Stimulated activated naive CD8-positive, alpha-beta T cell treated with anti-CD3 and anti-CD28 coated beads, Interleukin-15, Interleukin-2, amounts not matched to agents 100 ng/mL and 50 ng/mL, for 24 hours (primary cell): ENCODE measurements around the gene NFATC3.

ENCODE experiments used
- H3K27ac Mint-ChIP-seq: one replicate; pipeline ENCODE4 v1.8.0; 2021; ENCODE audit warnings: mild to moderate bottlenecking, mixed read lengths
- H3K27me3 Mint-ChIP-seq: one replicate; pipeline ENCODE4 v1.8.0; 2021; ENCODE audit warnings: mixed read lengths
- H3K36me3 Mint-ChIP-seq: one replicate; pipeline ENCODE4 v1.8.0; 2021; ENCODE audit warnings: low read depth, mixed read lengths
- H3K4me1 Mint-ChIP-seq: one replicate; pipeline ENCODE4 v1.8.0; 2021; ENCODE audit warnings: low read depth, mixed read lengths
- H3K4me3 Mint-ChIP-seq: one replicate; pipeline ENCODE4 v1.8.0; 2021; ENCODE audit warnings: mild to moderate bottlenecking, mixed read lengths
- H3K9me3 Mint-ChIP-seq: one replicate; pipeline ENCODE4 v1.8.0; 2021; ENCODE audit warnings: mixed read lengths

NFATC3 gene

DNA sequence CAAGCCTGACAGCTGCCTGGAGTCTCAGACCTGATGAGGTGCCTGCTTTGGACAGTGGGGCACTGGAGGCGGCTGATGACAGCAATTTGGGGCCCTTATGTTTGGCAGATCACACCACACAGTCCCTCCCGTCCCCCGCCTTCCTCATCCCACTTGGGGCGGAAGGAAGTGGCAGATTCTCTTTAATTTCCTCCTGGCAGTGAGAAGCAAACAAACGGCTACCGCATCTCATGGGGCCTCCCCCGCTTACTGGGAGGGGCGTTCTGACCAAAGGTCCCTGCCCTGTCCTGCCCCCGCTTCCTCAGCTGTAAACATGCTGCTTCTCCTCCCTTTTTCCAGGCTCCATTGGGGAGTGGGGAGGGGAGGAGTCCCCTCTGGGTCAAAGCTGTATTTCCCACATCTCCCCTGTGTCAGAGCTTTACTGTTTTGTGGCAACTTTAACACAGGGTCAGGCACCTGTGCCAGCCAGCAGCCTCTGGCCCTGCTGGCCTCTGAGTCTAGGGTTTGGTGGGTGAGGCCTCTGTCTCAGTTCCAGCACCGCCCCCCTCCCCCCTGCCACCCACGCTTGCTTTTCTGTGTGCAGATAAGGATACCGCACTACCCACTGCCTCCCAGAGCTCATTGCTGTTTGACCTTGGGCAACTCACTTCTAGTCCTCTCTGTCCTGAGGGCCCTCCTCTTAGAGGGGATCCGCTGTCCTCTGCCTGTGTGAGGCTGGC lies 5.4 kb upstream of the NFATC3 start:
- peaks cover 40% of the 10 kb centered on the region for H3K36me3 Mint-ChIP-seq
- peaks cover 91% of the 10 kb centered on the region for H3K4me1 Mint-ChIP-seq
- no peaks in the 10 kb centered on the region for H3K9me3 Mint-ChIP-seq
- peak overlapping the region; percentile 94 for H3K27ac Mint-ChIP-seq
- H3K27me3 Mint-ChIP-seq = no peaks in the 10 kb centered on the region
- peak overlapping the region; percentile 69 for H3K4me3 Mint-ChIP-seq

DNA sequence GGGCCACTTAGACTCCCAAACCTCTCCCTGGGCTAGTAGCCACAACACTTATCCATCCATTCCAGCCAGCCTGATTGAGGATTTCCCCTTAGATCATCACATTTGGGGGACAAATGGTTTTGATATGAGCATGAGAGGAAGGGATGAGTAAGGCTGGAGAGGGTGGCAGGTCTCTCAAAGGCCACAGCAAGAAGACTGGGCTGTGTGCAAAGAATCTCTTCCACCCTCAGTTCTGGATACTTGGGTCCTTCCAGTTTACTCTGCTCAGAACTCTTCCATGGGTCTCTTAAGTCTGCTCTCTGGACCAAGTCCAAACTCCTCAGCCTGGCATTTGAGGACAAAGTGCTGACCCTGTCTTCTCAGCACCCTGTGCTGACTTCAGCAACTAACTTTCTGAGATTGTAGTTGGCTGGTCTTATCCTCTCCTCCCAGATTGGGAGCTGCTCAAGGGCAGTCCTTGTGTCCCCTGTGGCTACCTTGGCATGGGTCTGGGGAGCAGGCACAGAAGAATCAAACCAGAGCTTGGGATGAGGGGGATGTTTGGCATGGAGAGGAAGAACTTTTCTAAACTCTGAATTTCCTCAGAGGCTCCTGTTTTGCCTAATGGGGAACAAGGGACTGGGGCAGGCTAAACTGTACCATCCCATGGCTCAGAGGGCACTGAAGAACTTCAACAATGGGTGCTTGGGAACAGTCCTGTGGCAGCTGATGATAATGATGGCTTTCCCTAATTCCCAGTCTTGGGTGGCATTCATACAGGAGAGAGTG lies 3.1 kb upstream of the NFATC3 start:
- Mint-ChIP-seq H3K27me3 (no peaks in the 10 kb centered on the region), H3K4me3 (peak overlapping the region; percentile 60), H3K27ac (peak overlapping the region; percentile 94), H3K4me1 (peaks cover 75% of the 10 kb centered on the region), H3K36me3 (peaks cover 28% of the 10 kb centered on the region), H3K9me3 (no peaks in the 10 kb centered on the region)

DNA sequence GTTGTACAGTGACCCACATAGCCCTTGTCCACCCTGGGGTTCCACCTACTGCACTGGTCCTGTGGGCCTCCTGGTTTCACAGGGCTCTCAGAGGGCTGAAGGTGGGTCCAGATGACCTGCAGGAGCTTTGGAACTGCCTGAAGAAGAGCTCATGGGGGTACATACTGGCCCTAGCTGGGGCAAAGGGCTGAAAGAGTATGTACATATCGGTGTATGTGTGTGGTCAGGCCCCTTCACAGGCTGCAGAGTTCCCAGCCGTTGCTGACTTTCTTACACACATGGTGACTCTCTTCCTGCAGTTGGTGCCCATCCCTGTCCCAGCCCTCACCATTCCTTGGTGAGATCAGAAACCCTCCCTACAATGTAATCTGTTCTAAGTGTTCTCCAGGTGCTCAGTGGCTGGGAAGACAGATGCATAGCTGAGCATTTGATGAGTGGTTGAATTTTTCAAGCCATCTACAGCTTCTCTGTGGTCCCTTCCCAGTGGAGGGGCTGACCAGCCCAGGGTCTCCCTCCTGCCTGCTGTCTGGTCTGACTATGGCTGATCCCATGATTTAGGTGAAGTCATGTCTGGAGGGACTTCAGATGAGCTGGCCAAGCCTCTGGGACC lies 2.4 kb upstream of the NFATC3 start:
- Mint-ChIP-seq H3K4me3 (no peak overlapping the region), H3K36me3 (peaks cover 24% of the 10 kb centered on the region), H3K27me3 (no peaks in the 10 kb centered on the region)

DNA sequence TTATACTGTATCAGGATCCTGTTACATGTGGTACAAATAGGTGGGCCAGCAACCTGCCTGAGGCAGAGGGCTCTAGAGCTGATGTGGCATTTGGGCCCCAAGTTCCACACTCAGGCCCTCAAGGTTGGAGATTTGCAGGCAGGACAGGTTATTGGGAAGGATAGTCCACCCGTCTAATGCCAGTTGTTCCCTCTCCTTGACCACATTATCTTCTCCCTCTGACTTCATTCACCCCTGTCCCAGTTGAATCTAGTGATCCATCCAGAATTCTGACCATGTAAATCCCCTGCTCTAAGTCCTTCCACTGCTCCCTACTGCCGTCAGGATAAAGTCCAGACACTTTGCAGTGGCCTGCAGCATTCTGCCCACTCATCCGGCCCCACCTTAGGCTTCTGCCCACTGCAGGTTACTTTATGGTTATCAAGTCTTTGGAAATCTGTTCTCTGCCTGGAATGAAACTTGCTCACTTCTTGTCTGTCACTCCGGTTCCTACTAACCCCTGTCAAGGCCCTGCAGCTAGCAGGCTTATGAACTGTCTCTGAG lies 1.9 kb upstream of the NFATC3 start:
- Mint-ChIP-seq H3K27me3 (no peaks in the 10 kb centered on the region), H3K4me3 (peak overlapping the region; percentile 25), H3K4me1 (peaks cover 71% of the 10 kb centered on the region), H3K36me3 (peaks cover 18% of the 10 kb centered on the region), H3K27ac (peak overlapping the region; percentile 85), H3K9me3 (no peaks in the 10 kb centered on the region)

More for the DNA sequence above, 2.4 kb upstream of the NFATC3 start:
- Mint-ChIP-seq H3K4me1 (peaks cover 74% of the 10 kb centered on the region), H3K9me3 (no peaks in the 10 kb centered on the region), H3K27ac (peak overlapping the region; percentile 94)

DNA sequence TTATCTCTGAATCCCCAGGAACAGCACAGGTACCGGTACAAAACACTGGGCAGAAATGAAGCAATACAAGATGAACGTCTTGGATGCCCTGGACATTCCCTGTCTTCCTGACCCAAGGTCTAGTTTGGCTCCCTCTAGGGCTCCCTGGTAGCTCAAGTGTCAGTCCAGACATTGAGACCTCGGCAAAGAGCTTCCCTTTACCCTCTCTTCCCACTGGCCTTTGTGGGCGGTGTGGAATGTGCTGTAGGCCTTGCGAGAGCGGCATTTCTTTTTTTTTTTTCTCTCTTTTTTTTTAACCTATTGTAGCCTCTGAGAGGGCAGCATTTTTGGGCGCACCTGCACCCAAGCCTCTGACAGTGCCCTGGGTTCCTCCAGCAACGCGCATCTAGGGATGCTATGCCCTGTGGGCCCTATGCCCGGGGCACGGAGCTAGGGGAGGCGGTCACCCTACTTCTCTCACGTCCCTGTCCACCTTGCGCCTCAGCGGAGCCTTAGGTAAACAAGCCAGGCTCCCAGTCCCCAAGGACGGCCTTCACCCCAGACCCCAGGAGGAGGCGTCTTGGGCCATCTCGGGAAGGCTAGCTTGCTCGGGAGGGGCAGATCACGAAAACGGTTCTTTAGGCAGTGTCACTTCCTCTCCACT lies 1.2 kb upstream of the NFATC3 start:
- peak overlapping the region; percentile 81 for H3K4me3 Mint-ChIP-seq
- H3K9me3 Mint-ChIP-seq = no peaks in the 10 kb centered on the region
- H3K27me3 Mint-ChIP-seq = no peaks in the 10 kb centered on the region
- peak overlapping the region; percentile 85 for H3K27ac Mint-ChIP-seq
- peaks cover 16% of the 10 kb centered on the region for H3K36me3 Mint-ChIP-seq
- peaks cover 70% of the 10 kb centered on the region for H3K4me1 Mint-ChIP-seq

DNA sequence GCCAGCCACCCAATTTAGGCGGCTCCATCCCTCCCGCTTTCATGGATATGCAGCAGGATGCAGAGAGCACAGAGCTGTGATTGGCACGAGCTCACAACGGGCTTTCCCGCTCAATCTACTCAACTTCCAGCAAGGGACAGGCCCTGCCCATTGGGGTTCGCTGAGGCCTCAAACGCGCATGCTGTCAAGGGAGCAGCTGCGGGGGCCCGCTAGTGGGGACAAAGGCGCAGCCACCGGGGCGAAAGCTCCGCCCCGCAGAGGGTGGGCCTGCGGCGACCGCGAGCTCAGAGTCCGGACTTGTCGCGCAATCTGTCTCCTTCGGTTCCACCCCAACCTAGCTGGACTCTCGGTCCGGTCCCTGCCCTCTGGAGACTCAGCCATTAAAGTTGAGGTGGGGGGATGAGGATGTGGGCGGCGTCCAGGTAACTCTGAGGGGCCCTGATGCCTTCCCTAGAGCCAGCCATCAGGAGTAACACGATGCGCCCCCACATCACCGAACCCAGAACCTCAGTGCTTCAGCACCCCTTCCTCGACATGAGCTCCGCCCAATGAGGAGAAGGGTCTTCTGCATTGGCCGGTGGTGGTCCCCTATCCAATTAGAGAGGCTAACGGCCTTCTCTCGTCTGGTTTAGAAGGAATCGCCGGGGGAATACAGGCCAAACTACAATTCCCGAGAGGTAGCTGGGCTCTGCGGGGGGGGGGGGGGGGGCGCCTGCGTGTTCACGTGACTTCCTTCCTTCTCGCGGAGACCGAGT lies 489 bp upstream of the NFATC3 start:
- Mint-ChIP-seq H3K9me3 (no peaks in the 10 kb centered on the region), H3K4me1 (peaks cover 70% of the 10 kb centered on the region), H3K36me3 (peaks cover 16% of the 10 kb centered on the region), H3K27me3 (no peaks in the 10 kb centered on the region), H3K4me3 (peak overlapping the region; percentile 81), H3K27ac (peak overlapping the region; percentile 85)

DNA sequence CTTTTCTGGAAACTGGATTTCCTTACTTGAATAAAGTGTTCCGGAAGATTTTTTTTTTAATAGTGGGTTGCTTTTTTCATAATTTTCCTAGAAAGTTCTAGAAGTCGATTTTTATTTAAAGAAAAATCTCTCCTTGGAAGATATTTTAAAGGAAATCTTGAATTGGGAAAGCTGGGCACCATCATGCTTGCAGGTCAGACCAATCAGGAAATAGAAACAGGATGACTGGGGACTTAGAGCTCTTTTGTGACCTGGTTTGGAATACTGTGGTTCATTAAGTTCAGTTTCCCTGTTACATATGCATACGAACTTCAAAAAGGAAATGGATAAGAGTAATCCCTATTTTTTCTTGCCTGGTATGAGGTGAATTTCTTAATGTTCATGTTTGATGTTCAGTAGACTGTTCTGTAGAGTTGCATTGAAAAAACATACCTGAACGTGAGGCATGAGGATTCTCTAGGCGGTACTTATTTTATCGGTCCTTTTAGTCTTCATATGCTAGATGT lies 1.2 kb downstream of the NFATC3 start:
- Mint-ChIP-seq H3K4me3 (peak overlapping the region; percentile 93), H3K9me3 (no peaks in the 10 kb centered on the region), H3K4me1 (peaks cover 70% of the 10 kb centered on the region), H3K27me3 (no peaks in the 10 kb centered on the region), H3K27ac (peak overlapping the region; percentile 86), H3K36me3 (peaks cover 12% of the 10 kb centered on the region)

DNA sequence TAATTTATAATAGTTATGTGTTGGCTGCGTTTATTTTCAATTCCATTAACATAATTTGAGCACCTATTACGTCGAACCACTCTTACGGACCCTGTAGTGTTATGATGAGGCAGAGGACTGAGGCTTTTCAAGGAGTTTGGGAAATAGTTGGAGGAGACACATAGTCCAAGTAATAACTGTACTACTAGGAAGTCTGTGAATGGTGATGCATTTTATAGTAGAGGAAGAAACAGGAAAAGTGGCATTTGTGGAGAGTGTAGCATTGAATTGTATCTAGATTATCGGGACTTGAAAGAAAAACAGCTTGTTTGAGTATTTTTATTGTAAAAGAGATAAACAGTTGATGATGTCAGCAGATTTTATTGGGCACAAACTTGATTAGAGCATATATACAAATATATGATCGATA lies 1.7 kb downstream of the NFATC3 start:
- Mint-ChIP-seq H3K36me3 (peaks cover 12% of the 10 kb centered on the region), H3K27me3 (no peaks in the 10 kb centered on the region), H3K9me3 (no peaks in the 10 kb centered on the region), H3K27ac (peak overlapping the region; percentile 86), H3K4me3 (peak overlapping the region; percentile 93), H3K4me1 (peaks cover 70% of the 10 kb centered on the region)

DNA sequence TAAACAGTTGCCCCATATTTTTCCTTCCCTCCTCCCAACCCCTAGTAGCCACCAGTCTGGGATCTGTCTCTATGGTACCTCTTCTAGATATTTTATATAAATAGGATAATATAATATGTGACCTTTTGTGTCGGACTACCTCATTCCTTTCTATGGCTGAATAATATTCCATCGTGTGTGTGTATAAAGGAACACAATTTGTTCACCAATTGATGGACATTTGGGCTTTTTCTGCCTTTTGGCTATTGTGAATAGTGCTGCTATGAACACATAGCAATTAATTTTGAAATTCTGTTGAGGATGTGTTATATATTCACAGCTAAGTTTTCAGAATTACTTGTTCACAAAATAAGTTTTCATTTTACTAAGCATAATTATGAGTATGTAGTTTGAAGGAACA lies 2.5 kb downstream of the NFATC3 start:
- Mint-ChIP-seq H3K27ac (peak overlapping the region; percentile 67), H3K4me1 (peaks cover 69% of the 10 kb centered on the region), H3K4me3 (peak overlapping the region; percentile 93)

DNA sequence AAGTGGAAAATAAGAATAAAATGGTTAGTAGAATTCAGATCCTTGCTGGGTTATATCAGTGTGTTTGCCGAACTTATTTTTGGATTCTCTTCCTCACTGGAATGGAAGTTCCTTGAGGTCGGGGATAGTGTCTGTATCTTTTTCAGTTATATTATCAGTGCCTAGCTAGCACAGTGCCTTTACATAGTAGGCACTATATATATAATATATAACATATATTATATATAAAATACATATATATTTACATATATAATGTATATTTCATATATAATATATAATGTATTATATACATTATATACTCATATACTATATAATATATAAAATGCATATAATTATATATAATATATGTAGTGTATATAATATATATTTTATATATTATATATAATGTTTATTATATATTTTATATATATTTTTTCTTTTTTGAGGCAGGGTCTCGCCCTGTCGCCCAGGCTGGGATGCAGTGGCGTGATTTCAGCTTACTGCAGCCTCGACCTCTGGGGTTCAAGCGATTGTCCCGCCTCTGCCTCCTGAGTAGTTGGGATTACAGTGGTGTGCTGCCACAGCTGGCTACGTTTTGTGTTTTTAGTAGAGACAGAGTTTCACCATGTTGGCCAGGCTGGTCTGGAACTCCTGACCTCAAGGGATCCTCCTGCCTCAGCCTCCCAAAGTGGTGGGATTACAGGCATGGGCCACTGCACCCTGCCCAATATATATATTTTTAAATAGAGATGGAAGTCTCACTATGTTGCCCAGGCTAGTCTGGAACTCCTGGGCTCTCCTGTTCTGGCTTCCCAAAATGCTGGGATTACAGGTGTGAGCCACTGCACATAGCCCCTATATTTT lies 3.2 kb downstream of the NFATC3 start:
- peaks cover 12% of the 10 kb centered on the region for H3K36me3 Mint-ChIP-seq
- peak overlapping the region; percentile 73 for H3K27ac Mint-ChIP-seq
- H3K9me3 Mint-ChIP-seq = no peaks in the 10 kb centered on the region
- H3K4me3 Mint-ChIP-seq = peak overlapping the region; percentile 93
- peaks cover 69% of the 10 kb centered on the region for H3K4me1 Mint-ChIP-seq
- H3K27me3 Mint-ChIP-seq = no peaks in the 10 kb centered on the region

More for the DNA sequence above, 2.5 kb downstream of the NFATC3 start:
- Mint-ChIP-seq H3K36me3 (peaks cover 12% of the 10 kb centered on the region), H3K27me3 (no peaks in the 10 kb centered on the region), H3K9me3 (no peaks in the 10 kb centered on the region)

DNA sequence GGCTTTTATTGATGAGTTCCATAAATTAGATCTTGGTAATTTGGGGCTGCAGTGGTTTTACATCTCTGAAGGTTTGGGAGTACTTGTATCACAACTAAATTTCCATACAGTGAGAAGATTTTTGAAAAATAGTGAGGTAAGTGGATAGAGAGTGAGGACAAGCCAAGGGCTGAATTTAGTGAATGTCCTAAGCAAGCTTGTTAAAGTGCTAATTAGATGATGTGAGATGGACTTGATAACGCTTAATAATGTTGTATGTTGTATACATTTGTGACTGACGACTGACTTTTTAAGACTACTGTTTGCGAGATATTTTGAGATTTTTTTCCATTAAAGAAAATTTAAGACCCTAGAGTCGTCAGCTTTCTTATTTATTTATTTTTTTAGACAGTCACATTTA lies 3.9 kb downstream of the NFATC3 start:
- Mint-ChIP-seq H3K4me3 (peak overlapping the region; percentile 79), H3K27me3 (no peaks in the 10 kb centered on the region), H3K4me1 (peaks cover 69% of the 10 kb centered on the region), H3K9me3 (no peaks in the 10 kb centered on the region), H3K36me3 (peaks cover 7% of the 10 kb centered on the region), H3K27ac (peak overlapping the region; percentile 73)

DNA sequence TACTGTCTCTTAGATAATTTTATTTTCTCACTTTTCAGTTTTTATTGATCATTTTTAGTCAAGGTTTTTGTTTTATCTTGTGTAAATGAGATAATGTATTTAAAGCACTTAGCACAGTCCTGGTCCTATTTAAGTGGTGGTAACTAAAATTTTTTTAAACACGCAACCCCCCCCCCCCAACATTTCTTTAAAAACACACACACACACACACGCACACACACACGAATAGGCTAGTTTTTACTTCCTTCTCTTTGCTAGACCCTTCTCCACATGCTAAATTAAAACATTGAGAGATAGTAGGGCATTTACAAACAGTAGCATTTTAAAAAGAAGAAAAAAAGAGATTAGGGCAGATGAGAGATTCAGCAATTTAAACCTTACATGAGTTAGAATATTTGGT lies 5.0 kb downstream of the NFATC3 start:
- Mint-ChIP-seq H3K27ac (peak overlapping the region; percentile 73), H3K9me3 (no peaks in the 10 kb centered on the region), H3K36me3 (peaks cover 7% of the 10 kb centered on the region), H3K27me3 (no peaks in the 10 kb centered on the region), H3K4me1 (peaks cover 74% of the 10 kb centered on the region), H3K4me3 (peak overlapping the region; percentile 79)

DNA sequence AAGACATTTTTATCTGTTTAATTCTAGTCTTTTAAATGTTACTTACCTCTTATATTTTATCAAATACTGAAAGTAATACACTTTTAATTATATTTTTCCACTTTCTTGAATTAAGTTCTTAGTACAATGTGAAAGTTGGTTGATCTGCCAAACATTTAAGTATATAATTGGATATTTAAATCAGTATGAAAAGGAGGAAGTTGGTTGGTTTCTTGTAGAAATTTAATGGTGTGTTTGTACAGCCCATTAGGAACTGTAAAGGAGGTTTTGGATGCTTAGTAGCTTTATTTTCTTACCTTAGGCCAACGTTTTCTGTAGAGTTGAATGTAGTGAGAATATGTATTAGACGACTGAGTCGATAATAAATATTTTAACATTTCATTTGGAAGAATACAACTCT lies 5.4 kb downstream of the NFATC3 start:
- H3K27me3 Mint-ChIP-seq = no peaks in the 10 kb centered on the region
- peaks cover 76% of the 10 kb centered on the region for H3K4me1 Mint-ChIP-seq
- peaks cover 7% of the 10 kb centered on the region for H3K36me3 Mint-ChIP-seq
- H3K9me3 Mint-ChIP-seq = no peaks in the 10 kb centered on the region
- peak overlapping the region; percentile 73 for H3K27ac Mint-ChIP-seq
- peak overlapping the region; percentile 79 for H3K4me3 Mint-ChIP-seq
